ENCODE data around the gene CPZ.

Gene CPZ

DNA sequence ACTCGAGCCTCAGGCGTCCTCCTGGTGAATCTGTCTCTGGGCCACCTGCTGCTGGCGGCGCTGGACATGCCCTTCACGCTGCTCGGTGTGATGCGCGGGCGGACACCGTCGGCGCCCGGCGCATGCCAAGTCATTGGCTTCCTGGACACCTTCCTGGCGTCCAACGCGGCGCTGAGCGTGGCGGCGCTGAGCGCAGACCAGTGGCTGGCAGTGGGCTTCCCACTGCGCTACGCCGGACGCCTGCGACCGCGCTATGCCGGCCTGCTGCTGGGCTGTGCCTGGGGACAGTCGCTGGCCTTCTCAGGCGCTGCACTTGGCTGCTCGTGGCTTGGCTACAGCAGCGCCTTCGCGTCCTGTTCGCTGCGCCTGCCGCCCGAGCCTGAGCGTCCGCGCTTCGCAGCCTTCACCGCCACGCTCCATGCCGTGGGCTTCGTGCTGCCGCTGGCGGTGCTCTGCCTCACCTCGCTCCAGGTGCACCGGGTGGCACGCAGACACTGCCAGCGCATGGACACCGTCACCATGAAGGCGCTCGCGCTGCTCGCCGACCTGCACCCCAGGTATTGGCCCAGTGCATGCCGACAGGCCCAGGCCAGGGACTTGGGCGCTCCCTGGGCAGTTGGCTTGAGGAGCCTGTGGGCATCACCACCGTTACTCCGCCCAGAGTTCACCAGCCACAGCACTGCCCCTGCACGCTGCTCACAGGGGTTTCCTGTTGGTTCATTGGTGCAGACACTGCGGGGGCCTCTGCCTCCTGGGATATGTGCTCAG is 11.3 kb upstream of the CPZ start:
- DNase-seq, result no peak

DNA sequence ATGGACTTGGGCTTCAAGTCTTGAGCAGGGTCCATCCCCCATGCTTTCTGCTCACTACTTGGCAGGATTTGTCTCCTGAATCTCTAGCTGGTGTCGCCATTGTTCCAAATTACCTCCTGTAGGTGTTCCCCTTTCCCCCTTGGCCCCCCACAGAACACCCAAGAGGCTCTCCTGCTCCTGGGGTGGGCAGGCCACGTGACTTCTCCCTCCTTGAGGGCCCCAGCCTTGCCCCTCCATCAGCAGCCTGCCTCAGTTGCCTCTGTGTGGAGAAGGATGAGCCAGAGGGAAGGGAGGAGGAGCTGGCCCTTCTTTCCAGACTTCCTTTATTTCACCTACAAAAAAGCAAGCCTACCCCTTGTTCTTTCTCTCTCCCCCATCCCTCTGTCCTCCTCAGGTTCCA is 10.5 kb upstream of the CPZ start:
- DNase-seq, result no peak

DNA sequence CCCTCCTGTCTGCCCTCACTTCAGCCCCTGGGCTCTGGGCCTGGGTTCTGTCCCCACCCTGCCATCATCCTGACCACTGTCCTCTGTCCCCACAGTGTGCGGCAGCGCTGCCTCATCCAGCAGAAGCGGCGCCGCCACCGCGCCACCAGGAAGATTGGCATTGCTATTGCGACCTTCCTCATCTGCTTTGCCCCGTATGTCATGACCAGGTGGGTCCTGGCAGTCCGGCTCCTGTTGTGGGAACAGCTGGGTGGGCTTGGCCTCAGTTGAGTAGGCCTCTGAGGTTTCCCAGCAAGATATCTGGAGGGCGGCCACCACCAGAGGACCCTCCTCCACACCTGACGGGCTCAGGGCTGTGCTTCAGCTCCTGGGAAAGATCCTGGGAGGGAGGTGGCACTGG is 10.1 kb upstream of the CPZ start:
- no peak for DNase-seq

DNA sequence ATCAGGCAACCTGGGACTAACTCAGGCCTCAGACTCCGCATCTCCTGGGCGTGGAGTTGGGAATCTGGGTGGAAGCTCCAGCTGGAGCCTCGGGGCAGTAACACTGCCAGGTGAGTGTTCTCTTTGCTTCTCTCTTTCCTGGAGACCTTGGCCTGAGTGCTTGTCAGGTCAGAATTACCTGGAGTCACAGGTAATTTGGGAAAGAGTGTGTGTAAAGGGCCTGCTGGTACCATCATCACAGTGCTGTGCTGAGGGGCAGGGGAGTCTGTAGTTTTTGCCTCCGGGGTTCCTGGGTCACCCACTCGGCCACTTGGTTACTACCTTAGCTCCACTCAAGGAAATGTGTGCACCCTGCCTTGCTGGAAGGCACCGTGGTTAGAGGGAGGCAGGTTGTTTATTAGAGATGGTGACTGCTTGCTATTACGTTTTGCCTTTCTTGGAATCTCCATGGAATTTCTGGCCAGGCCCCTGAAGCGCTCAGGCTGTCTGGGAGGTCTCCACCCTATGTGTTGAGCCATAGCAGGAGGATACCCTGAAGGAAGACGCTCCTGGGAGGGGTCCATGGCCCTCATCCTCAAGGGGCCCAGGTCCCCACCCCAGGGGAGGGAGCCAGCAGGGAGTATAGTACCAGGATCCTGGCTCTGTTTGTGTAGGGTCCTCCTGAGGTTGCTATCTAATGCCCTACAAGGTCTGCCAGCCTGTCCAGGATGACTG is 9.5 kb upstream of the CPZ start:
- no peak for DNase-seq

DNA sequence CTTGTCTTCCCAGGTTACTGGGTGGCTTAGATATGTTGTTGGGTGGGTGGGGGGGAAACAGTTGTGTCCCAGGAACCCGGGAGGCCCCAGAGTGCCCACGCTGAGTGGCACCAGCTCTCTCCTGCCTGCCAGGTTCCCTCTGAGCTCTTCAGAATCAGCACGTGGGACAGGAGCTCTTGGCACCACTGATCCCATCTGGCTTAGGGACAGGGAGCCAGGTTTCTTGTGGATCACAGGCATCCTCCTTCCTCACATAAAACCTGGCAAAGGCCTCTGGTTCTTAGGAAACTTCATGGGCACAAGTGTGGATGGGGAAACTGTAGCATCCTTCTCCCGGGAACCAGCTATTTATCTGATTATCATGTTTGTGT is 8.9 kb upstream of the CPZ start:
- no peak for DNase-seq

DNA sequence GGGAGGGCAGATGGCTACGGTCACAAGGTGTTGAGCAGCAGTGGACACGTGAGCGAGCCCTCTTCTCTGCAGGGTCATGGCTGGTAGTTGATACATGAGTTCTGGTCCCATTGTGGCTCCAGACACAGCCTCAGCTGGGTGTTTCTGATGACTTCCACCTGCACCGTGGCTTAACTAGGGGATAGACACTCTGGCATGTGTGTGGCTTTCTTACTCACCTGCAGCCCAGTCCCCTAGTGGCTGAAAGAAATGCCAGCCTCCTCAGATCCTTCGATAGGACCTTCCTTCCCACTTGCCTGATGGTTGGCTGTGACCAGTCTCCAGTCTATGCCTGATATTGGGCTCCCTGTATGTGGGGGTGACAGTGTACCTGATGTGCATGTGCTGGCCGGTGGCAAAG is 7.4 kb upstream of the CPZ start:
- no peak for DNase-seq

DNA sequence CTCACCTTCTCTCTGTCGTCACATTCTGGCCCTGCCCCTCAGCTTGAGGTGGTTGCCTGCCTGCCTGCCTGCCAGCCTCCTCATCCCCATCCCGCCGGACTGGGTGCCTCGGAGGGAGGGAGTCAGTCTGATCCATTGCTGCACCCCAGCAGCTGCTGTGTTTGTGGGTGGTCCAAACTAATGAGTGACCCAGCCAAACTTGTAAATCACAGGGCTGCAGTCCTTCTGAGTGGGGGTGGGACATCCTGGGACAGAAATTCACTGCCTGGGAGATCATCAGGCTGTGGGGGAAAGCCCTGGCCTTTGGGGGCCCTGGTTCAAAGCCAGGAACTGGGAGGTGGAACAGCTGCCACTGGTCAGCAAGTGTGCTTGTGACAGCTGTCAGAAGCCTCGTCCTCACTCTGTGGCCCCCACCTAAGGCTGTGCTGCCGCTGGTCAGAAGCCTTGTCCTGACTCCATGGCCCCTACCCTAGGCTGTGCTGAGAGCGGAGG is 6.8 kb upstream of the CPZ start:
- DNase-seq, result no peak

DNA sequence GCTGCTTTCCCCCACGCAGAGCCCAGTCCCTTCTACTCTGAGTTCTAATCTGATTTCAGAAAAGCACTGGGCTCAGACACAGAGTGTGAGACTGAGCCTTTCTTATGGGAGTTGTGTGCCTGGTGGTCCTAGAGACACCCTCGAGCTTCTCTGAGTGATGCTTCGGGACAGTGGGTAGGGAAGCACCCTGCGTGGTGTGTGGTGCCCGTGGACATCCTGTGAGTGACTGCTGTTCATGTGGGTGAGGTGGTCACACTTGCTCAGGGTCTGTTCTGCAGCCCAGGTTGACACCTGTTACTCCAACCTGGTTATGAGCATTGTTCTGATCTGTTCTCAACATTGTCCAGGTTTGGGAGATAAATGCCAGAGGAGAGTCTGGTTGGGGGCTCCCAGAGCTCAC is 6.3 kb upstream of the CPZ start:
- DNase-seq, result no peak

DNA sequence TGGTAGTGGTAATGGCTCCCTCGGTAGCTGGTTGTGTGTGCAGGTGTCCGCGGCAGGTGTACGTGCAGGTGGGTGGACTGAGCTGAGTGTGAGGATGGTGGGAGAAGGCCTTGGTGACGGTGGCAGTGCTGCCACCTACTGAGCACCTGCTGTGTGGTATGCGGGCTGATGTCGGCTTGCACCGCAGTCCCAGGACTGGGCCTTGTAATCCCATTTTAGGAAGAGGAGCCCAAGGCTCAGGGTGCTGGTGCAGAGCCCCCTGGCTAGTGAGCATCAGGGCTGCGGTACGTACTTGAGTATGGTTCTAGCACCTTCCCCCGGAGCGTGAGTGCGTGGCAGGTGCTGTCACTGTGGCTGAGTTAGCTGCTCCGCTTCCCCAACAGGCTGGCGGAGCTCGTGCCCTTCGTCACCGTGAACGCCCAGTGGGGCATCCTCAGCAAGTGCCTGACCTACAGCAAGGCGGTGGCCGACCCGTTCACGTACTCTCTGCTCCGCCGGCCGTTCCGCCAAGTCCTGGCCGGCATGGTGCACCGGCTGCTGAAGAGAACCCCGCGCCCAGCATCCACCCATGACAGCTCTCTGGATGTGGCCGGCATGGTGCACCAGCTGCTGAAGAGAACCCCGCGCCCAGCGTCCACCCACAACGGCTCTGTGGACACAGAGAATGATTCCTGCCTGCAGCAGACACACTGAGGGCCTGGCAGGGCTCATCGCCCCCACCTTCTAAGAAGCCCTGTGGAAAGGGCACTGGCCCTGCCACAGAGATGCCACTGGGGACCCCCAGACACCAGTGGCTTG is 5.7 kb upstream of the CPZ start:
- DNase-seq, result no peak

DNA sequence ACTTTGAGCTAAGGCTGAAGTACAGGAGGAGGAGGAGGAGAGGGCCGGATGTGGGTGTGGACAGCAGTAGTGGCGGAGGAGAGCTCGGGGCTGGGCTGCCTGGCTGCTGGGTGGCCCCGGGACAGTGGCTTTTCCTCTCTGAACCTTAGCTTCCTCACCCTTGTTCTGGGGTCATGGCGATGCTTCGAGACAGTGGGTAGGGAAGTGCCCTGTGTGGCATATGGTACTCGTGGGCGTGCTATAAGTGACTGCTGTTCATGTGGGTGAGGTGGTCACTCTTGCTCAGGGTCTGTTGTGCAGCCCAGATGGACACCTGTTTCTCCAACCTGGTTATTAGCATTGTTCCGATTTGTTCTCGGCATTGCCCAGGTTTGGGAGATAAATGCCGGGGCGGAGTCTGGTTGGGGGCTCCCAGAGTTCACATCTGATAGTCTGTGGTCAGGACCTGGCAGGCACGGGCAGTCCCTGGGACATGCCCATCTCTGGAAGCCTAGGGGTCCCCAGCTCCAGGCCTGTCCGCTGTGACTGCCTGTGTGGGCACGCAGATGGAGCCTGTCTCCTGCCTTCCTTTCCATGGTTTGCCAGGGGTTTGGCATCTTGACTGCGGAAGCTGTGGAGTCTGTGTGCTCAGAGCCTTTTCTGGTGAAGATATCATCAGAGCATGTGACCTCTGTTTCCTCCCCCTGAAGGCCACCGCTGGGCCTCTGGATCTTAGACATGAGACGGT is 4.9 kb upstream of the CPZ start:
- DNase-seq, result no peak

DNA sequence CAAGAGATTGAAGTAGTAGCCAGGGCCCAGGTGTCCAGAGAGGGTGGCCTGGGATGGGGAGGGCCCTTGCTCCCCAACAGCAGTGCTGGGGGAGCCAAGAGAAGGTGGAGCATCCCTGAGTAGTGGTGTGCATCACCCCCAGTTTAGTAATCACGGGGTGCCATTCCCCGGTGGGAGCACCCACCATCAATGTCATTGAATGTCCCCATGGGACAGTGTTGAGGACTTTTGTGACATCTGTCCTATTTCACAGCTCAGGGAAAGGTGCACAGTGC is 4.4 kb upstream of the CPZ start:
- no peak for DNase-seq

DNA sequence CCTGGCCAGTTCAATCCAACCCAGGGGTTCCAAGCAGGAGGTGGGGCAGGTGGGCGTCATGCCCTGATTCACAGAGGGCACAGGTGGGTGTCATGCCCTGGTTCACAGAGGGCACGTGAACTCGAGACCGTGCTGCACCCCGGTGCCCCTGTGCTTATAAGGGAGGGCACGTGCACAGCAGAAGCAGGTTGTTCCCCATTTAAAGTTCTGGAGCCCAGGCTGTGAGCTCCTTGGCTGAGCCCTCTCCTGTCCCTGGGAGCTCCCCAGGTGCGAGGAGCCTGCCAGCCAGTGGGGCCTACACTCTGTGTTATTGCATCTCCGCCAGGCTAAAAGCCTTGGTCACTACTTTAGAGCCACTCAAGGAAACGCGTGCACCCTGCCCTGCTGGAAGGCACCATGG is 3.2 kb upstream of the CPZ start:
- DNase-seq, result no peak

DNA sequence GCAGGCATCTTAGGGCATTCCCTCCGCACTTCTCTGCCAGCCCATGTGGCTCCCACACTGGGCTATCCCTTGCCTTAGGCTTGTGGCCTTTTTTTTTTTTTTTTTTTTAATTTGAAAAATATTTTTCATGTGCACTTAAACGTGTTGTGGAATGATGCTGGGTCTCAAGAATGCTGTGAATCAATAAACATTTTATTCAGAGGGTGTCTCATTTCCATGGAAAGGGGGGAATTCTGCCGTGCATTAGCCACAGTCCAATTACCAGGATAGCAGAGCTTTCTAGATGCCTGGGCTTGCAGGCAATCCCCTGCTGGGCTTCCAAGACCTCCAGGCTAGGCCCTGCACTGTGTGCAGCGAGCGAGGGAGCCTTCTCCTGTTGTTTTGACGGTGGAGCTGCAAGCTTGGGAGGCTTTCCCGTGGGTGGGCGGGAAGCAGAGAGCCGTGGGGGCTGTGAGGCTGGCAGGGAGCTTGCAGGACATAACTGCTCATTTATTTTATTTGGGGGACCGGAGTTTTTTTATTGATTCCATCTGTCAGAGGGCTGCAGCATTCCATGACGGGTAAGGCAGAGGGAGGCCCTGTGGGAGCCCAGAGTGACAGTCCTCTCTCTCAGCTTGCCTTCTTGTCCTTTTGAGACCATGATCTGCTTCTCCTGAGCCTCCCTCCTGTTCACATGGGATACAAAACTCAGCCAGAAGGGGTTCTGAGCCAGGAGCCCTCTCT is 2.6 kb upstream of the CPZ start:
- no peak for DNase-seq

DNA sequence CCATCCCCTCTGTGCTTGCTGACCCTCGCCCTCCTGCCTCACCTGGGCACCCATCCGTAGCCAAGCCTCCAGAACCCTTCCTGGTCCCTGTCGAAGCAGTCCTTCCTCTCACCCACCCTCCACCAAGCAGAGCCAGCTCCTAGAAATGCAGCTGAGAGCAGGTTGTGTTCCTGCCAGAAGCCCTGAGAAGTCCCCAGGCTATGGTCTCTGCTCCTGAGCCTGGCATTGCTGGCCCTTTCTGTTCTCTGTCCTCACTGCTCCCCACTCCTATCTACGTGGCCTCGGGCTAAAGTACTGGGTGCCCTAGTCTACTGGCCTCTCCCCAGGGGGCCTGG is 2.1 kb upstream of the CPZ start:
- DNase-seq, result no peak

DNA sequence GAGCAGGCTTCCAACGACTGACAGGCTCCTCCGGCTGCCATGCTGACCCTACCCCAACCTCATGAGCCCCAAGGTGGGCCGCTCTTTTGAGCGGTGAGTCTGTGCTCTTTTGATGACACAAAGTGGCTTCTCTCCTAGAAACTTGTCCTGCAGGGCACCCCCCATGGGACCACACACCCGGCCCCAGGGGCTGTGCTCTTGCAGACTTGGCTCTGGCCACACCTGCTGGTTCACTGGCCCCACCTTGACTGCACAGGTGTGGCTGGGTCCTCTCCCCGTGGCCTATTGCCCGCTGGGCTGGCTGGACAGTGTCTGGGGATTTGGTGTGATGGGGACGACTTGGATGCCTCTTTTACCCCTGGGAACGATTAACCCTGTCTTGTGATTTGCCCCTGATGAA is 1.5 kb upstream of the CPZ start:
- DNase-seq, result no peak

DNA sequence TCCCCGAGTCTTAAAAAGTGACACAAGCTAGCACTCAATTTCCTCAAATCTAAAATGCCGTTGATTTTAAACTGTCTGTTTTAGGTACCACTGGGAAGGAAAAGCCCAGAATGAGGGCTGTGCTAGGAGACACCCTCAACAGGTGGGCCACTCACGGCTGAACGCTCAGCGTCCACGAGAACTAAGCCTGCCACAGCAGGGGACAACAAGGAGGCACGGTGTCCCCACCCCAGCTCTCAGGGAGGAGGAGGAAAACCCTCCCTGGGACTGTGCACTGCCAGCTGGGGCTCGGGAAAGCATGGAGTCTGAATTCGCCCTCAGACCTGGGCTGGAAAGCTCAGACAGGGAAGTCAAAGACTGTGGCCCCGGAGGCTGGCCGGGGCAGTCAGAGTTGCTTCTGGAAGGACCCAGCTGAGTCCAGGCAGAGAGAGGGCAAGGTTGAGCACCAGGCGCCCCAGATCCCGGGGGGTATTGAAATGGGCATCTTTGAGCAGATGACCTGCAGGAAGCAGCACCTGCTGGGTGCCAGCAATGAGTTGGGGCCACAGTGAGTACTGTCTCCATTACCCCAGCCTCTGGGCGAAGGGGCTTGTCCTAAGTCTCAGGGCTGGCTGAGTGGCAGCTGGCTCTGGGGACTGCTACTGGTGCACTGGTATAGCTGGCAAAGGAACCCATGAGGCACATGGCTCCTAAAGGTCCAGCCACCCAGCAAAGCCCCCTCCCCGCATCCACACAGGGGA is 769 bp upstream of the CPZ start:
- DNase-seq, result no peak

DNA sequence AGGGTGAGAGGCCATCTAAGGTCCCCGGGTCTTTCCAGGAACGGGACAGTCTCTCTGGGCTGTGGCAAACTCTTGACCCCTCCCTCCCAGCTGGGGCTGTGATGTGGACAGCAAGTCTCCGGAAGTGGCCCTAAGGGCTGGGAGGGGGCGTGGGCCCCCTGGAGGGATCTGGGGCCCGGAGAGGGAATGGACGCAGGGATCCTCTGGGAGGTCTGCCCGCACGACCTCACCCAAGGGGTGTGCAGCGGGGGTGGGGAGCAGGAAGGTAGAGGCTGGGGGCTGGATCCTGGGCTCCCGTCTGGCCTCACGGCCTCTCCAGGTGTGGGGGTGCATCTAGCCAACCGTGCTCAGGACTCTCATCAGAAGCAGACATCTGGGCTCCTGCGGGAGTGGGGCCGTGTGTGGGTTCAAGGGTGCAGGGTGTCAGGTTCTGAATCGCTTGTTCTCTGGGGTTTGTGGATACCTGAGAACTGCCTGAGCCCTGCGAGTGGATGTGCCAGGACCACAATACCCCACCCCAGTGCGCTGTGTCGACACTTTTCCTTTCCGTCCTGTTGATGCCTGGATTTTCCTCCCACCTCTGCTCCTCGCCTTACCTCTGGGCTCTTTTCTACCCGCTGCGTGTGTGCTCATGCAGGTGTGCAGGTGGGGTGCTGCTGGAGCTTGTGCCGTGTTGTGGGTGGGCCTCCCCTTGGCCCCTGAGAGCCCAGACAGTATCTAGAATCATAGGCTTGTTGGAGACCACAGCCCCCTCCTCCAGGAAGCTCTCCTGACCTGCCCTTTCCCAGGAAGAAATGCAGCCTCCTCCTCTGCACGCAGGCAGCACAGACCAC is 915 bp downstream of the CPZ start:
- no peak for DNase-seq

DNA sequence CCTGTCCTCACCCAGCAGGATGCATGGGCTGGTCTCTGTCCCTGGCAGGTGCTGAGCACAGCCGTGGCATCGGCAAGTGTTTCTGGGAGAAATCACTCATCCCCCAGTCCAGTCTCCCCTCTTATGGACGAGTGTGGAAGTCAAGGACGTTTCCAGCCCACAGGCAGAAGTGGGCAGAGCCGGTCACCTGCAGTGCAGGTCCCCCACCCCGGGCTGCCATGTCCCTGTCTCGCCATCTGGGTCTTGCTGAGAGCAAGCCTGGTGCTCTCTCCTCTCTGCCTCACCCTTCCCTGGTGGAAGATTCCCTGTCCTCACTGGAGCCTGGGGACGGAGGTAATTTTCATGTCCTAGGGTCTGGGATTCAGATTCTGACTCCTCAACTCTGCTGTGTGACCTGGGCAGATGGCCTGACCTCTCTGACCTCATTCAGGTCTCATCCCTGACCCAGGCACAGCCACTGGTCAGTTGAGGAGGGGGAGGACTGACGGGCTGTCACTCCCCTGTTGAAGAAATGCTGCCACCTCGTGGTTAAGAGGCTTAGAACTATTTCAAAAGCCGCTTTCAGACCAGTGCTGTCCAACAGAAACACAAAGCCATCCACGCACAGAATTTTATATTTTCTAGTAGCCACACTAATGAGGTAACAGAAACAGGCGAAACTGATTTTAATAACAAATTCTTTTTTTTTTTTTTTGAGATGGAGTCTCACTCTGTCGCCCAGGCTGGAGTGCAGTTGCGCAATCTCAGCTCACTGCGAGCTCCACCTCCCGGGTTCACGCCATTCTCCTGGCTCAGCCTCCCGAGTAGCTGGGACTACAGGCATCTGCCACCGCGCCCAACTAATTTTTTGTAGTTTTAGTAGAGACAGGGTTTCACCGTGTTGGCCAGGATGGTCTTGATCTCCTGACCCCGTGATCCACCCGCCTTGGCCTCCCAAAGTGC is 1.8 kb downstream of the CPZ start:
- DNase-seq, result peak; percentile 33

DNA sequence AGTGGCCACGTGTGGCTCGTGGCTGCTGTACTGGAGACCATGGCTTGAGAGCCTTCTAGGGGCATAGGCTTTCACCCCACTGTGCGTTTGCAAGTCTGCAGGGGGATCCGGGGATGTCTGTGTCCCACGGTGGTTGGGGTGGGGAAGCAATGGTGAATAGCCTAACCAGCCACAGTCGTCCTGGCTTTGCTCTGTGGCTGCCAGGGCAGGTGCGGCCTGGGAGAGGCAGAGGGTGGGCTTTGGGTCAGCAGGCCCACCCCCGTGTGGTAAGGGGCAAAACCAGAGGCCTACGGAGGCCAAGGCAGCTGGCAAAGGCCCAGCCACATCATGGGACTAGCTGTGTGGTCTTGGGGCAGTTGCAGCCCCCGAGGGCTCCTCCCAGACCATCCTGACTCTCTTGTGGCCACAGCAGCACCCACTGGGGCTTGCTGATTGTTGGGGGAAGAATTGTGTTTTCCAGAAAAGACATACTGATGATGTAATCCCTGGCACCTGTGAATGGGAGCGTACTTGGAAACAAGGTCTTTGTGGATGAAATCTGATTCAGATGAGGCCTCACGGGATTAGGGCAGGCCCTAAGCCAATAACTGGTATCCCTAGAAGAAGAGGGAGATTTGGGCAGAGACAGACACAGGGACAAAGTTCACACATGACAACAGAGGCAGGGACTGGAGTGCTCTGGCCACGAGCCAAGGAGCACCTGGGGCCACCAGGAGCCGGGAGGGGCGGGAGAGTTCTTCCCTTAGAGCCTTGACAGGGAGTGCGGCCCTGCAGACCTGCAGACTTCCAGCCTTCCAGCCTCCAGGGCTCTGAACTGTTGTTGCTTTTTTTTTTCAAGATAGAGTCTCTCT is 2.9 kb downstream of the CPZ start:
- DNase-seq, result no peak

Data from MV-4-11 (cell line).